HepG2 (cell line): ENCODE data around the gene ANKRD6. TPM values are rescaled to one million over a fixed set of nuclear protein-coding genes. Genes with fewer than 3 reads are reported as not detected.

ENCODE experiments used
- ATAC-seq: fragments of 200-7000 bp; cut with Tn5 transposase; 3 replicates; pipeline ENCODE4 v1.9.1; 2020; ENCODE audit warnings: mild to moderate bottlenecking, moderate library complexity
- BruUV-seq: library from RNA; stranded (reverse); fragments of 400-500 nt; replicated peaks from 2 replicates; lab custom pipeline; 2021; lab: Mats Ljungman, UMichigan
- CTCF ChIA-PET: fragments of 300-600 bp; formaldehyde crosslinking; extraction: SDS; loops from one replicate; lab custom pipeline; 2021; ENCODE audit warnings: low total read pairs, inconsistent platforms, low intra/inter-chr PET ratio; lab: Yijun Ruan, JAX
- POLR2A ChIA-PET: fragments of 350-600 bp; sonication (Branson Sonifier 250); formaldehyde crosslinking; loops from one replicate; lab custom pipeline; 2020; ENCODE audit warnings: antibody characterized with exemption, inconsistent platforms; lab: Yijun Ruan, JAX
- DNase-seq: peaks from one replicate; pipeline ENCODE4 v3.0.0-alpha.2; 2015; ENCODE audit warnings: low spot score
- FAIRE-seq: peaks from 3 replicates; lab custom pipeline; 2011; peaks lifted over from hg19 to GRCh38; lab: Jason Lieb, UNC
- H2AFZ ChIP-seq: one replicate; pipeline ENCODE4 v1.6.1; 2011; ENCODE audit warnings: low read length, inconsistent platforms
- H3K27ac ChIP-seq: fragments of 300-600 bp; 3 replicates; pipeline ENCODE4 v1.8.0; 2011; ENCODE audit warnings: mixed run types, mild to moderate bottlenecking, mixed read lengths, low read length, inconsistent platforms; ENCODE audit not compliant: insufficient read depth; ENCODE audit errors: extremely low read length
- H3K27me3 ChIP-seq, 2 experiments: fragments of 200-600 bp in 1 of 2; 2 replicates in 1 of 2; 3 replicates in 1 of 2; pipeline versions ENCODE4 v1.6.0 to v1.8.0; 2011; ENCODE audit warnings: low read length in 2 of 2, mild to moderate bottlenecking in 2 of 2, moderate library complexity in 2 of 2, inconsistent platforms in 1 of 2; ENCODE audit not compliant: insufficient read depth in 2 of 2, control insufficient read depth in 1 of 2
- H3K36me3 ChIP-seq, 2 experiments: fragments of 200-600 bp in 1 of 2; replicated peaks in 1 of 2; 2 replicates in 1 of 2; 3 replicates in 1 of 2; pipeline versions ENCODE4 v1.5.1 to v1.8.0; 2011; ENCODE audit warnings: low read length in 2 of 2, inconsistent platforms in 1 of 2; ENCODE audit not compliant: insufficient read depth in 2 of 2, control insufficient read depth in 1 of 2
- H3K4me1 ChIP-seq: 2 replicates; pipeline ENCODE4 v1.5.1; 2012; ENCODE audit warnings: low read length, inconsistent platforms; ENCODE audit not compliant: insufficient read depth
- H3K4me2 ChIP-seq: 2 replicates; pipeline ENCODE4 v1.6.0; 2011; ENCODE audit warnings: low read depth, low read length, inconsistent platforms
- H3K4me3 ChIP-seq, 3 experiments: fragments of 200-600 bp in 1 of 3; sonication (generic), shearing (Covaris generic) in 1 of 3; replicated peaks in 1 of 3; 2 replicates each; pipeline ENCODE4 v1.5.1; 2011 to 2016; ENCODE audit warnings: low read length in 3 of 3, inconsistent platforms in 2 of 3, low read depth in 2 of 3, mild to moderate bottlenecking in 2 of 3, control low read depth in 1 of 3, mixed read lengths in 1 of 3; ENCODE audit not compliant: insufficient read depth in 1 of 3
- H3K79me2 ChIP-seq: one replicate; pipeline ENCODE4 v1.6.1; 2011; ENCODE audit warnings: low read length, inconsistent platforms; ENCODE audit not compliant: insufficient read depth
- H3K9ac ChIP-seq: 2 replicates; pipeline ENCODE4 v1.6.0; 2011; ENCODE audit warnings: mild to moderate bottlenecking, low read depth, low read length, inconsistent platforms; ENCODE audit not compliant: insufficient read depth
- H3K9me3 ChIP-seq: 2 replicates; pipeline ENCODE4 v1.5.1; 2012; ENCODE audit warnings: mild to moderate bottlenecking, low read length
- H4K20me1 ChIP-seq: 2 replicates; pipeline ENCODE4 v1.6.0; 2011; ENCODE audit warnings: inconsistent platforms, mild to moderate bottlenecking, low read length, moderate library complexity; ENCODE audit not compliant: insufficient read depth
- ADNP ChIP-seq: sonication (generic); formaldehyde crosslinking; IDR thresholded peaks from 2 replicates; pipeline ENCODE4 v1.4.0; 2020; ENCODE audit warnings: missing genetic modification reagents
- CHCHD3 ChIP-seq: sonication (generic); formaldehyde crosslinking; IDR thresholded peaks from 2 replicates; pipeline ENCODE4 v1.8.0; 2022; ENCODE audit warnings: mild to moderate bottlenecking, missing genetic modification reagents, moderate library complexity
- ZNF143 ChIP-seq: sonication (generic); formaldehyde crosslinking; IDR thresholded peaks from 2 replicates; pipeline ENCODE4 v1.4.0; 2020; ENCODE audit warnings: missing genetic modification reagents
- ZNF546 ChIP-seq: sonication (generic); formaldehyde crosslinking; conservative IDR thresholded peaks from 2 replicates; pipeline ENCODE4 v1.8.1; 2023; ENCODE audit warnings: mild to moderate bottlenecking, missing genetic modification reagents
- ZNF572 ChIP-seq: sonication (generic); formaldehyde crosslinking; IDR thresholded peaks from 2 replicates; pipeline ENCODE4 v1.5.1; 2020; ENCODE audit warnings: mild to moderate bottlenecking, missing genetic modification reagents
- WGBS: methylation state at CpG from one replicate; pipeline ENCODE4 v1.1.6; 2017; ENCODE audit warnings: low lambda C conversion rate; 5-methylcytosine and 5-hydroxymethylcytosine counted together
- in situ Hi-C: cut with HindIII; loops from 2 replicates; pipeline ENCODE4 v1.10.0; 2017; ENCODE audit warnings: low pct_unique_long_range_greater_than_20kb; ENCODE audit not compliant: extremely low pct_ligation_motif_present
- intact Hi-C: fragments of 100-400 bp; cut with micrococcal nuclease; formaldehyde crosslinking; loops from one replicate; pipeline ENCODE4 v1.10.0; 2022; ENCODE audit not compliant: unreplicated experiment
- polyA plus RNA-seq, 8 experiments: library from polyadenylated mRNA; depleted of rRNA in 3 of 8; stranded (reverse) in 7 of 8; unstranded in 1 of 8; fragments of >200 nt; fragmentation: Illumina TruSeq in 4 of 8; extraction: Trizol in 4 of 8; gene quantifications; 2 replicates each; pipeline versions ENCODE4 v1.2.1 to v1.2.3, GENCODE V29; 2011 to 2016; ENCODE audit warnings: low read depth in 4 of 8, missing spikeins in 1 of 8, mixed read lengths in 1 of 8; ENCODE audit not compliant: insufficient read depth in 1 of 8
- total RNA-seq, 5 experiments: library from RNA; depleted of rRNA; stranded (reverse); fragments of >200 nt; fragmentation: Illumina TruSeq; extraction: Trizol; gene quantifications; 2 replicates each; pipeline ENCODE4 v1.2.3, GENCODE V29; 2016; ENCODE audit warnings: low read depth in 1 of 5
- TF ChIP-seq, protein P1 (sequence below), 2 experiments: IDR thresholded peaks; 2 replicates each; pipeline ENCODE4 v1.6.1; 2011 to 2012; ENCODE audit warnings: low read length in 2 of 2, borderline replicate concordance in 1 of 2, low read depth in 1 of 2, mild to moderate bottlenecking in 1 of 2, moderate library complexity in 1 of 2
- TF ChIP-seq, protein P2 (sequence below): sonication (generic); formaldehyde crosslinking; IDR thresholded peaks from 2 replicates; pipeline ENCODE4 v1.8.0; 2022; ENCODE audit warnings: missing genetic modification reagents, mild to moderate bottlenecking, borderline replicate concordance
- TF ChIP-seq, protein P3 (sequence below): sonication (generic); formaldehyde crosslinking; IDR thresholded peaks from 2 replicates; pipeline ENCODE4 v1.8.0; 2023; ENCODE audit warnings: mild to moderate bottlenecking, missing genetic modification reagents
- TF ChIP-seq, protein P4 (sequence below): IDR thresholded peaks from 2 replicates; pipeline ENCODE4 v1.6.1; 2016; ENCODE audit warnings: low read depth, borderline replicate concordance

ANKRD6 gene
- total and polyA plus RNA-seq, 2 of the 13 experiments (the other 11 are each of a cell fraction or from before 2014, with no cell fraction given), result 0.18 to 0.36 TPM

DNA sequence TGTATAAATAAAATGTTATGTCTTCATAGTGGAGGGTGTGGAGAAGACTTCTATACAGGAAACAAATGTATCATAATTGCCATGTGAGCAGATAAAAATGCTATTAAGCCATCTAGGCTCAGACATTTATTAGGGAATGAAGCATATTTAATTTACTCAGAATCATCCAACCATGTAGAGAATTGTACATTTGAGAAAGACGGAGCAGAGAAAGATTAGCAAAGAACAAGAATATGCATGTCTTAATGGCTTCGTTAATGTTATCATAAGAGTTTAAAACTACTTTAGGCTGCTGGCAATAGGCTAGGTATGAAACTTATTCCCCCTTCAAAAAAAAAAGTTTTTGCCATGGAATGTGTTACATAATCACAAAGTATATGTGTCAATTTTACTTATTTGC, 6.1 kb downstream of the ANKRD6 start (continued):
- TF ChIP-seq, protein P1, sequence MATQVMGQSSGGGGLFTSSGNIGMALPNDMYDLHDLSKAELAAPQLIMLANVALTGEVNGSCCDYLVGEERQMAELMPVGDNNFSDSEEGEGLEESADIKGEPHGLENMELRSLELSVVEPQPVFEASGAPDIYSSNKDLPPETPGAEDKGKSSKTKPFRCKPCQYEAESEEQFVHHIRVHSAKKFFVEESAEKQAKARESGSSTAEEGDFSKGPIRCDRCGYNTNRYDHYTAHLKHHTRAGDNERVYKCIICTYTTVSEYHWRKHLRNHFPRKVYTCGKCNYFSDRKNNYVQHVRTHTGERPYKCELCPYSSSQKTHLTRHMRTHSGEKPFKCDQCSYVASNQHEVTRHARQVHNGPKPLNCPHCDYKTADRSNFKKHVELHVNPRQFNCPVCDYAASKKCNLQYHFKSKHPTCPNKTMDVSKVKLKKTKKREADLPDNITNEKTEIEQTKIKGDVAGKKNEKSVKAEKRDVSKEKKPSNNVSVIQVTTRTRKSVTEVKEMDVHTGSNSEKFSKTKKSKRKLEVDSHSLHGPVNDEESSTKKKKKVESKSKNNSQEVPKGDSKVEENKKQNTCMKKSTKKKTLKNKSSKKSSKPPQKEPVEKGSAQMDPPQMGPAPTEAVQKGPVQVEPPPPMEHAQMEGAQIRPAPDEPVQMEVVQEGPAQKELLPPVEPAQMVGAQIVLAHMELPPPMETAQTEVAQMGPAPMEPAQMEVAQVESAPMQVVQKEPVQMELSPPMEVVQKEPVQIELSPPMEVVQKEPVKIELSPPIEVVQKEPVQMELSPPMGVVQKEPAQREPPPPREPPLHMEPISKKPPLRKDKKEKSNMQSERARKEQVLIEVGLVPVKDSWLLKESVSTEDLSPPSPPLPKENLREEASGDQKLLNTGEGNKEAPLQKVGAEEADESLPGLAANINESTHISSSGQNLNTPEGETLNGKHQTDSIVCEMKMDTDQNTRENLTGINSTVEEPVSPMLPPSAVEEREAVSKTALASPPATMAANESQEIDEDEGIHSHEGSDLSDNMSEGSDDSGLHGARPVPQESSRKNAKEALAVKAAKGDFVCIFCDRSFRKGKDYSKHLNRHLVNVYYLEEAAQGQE (IDR thresholded peaks at IDR 0.05; ENCODE audit: borderline replicate concordance in 1 of 2, low read depth in 1 of 2, low read length in 2 of 2), result no peak

DNA sequence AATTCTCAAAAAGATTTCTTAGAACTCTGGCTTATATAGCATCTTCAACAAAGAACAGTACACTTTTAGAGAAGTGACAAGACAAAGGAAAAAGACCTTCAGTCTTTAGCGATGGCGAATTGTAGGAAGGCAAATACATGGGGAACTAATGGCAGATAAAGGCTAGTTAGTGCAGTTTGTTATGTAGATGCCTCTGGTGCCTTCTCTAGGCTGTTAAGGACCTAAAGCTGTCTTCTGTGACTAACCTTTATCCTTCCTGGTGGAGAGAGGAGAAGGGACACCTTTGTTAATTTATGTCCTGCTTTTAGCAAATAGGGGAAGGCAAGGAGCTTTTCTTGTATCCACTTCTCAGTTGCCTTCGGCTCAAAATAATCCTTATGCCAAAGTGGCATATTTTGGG, 7.2 kb downstream of the ANKRD6 start:
- no peak for DNase-seq
- H3K27me3 ChIP-seq, result no peaks in the 10 kb centered on the region
- WGBS, result 69% methylated on average over 3 of the region's 3 CpGs
- no peak overlapping the region for H3K27ac ChIP-seq
- H4K20me1 ChIP-seq, result no peaks in the 10 kb centered on the region
- no peaks in the 10 kb centered on the region for H3K9me3 ChIP-seq
- CTCF ChIA-PET, result no interaction called here
- POLR2A ChIA-PET, result no interaction called here
- FAIRE-seq, result no peak
- no peak overlapping the region for H3K4me3 ChIP-seq
- H2AFZ ChIP-seq, result no peak overlapping the region
- intact Hi-C loops (no loop called here), in situ Hi-C loops (no loop called here)
- no peaks in the 10 kb centered on the region for H3K36me3 ChIP-seq
- TF ChIP-seq ZNF546 (CRISPR knock-in tag) (no peak), CHCHD3 (CRISPR knock-in tag) (no peak), ADNP (no peak), ZNF572 (CRISPR knock-in tag) (no peak), ZNF143 (CRISPR knock-in tag) (no peak)
- TF ChIP-seq, protein P2, sequence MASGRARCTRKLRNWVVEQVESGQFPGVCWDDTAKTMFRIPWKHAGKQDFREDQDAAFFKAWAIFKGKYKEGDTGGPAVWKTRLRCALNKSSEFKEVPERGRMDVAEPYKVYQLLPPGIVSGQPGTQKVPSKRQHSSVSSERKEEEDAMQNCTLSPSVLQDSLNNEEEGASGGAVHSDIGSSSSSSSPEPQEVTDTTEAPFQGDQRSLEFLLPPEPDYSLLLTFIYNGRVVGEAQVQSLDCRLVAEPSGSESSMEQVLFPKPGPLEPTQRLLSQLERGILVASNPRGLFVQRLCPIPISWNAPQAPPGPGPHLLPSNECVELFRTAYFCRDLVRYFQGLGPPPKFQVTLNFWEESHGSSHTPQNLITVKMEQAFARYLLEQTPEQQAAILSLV (CRISPR knock-in tag), result no peak
- TF ChIP-seq, protein P3, sequence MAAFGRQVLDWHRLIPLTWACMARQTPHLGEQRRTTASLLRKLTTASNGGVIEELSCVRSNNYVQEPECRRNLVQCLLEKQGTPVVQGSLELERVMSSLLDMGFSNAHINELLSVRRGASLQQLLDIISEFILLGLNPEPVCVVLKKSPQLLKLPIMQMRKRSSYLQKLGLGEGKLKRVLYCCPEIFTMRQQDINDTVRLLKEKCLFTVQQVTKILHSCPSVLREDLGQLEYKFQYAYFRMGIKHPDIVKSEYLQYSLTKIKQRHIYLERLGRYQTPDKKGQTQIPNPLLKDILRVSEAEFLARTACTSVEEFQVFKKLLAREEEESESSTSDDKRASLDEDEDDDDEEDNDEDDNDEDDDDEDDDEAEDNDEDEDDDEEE (CRISPR knock-in tag), result no peak
- TF ChIP-seq, protein P4, sequence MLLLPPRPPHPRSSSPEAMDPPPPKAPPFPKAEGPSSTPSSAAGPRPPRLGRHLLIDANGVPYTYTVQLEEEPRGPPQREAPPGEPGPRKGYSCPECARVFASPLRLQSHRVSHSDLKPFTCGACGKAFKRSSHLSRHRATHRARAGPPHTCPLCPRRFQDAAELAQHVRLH (CRISPR knock-in tag), result no peak
- no peaks in the 10 kb centered on the region for H3K79me2 ChIP-seq
- no peak overlapping the region for H3K4me2 ChIP-seq
- no TSS peak for BruUV-seq
- no peak overlapping the region for H3K9ac ChIP-seq
- ATAC-seq, result no peak
- no peaks in the 10 kb centered on the region for H3K4me1 ChIP-seq
